Kidney (tissue), 14 donors: Measurements from ENCODE around the gene MFNG. TPM values are rescaled to one million over a fixed set of nuclear protein-coding genes. Genes with fewer than 3 reads are reported as not detected.

Experiments
- DNase-seq, 5 donors: peaks; one replicate each; pipeline ENCODE4 v3.0.0-alpha.2; 2013 to 2020
- FAIRE-seq: peaks from 2 replicates; lab custom pipeline; 2012; peaks lifted over from hg19 to GRCh38; lab: Jason Lieb, UNC
- H3K27ac ChIP-seq, 2 donors: one replicate each; pipeline ENCODE4 v1.7.0; 2013; ENCODE audit warnings: low read depth in 2 of 2, low read length in 2 of 2, inconsistent platforms in 1 of 2
- H3K27me3 ChIP-seq: one replicate; pipeline ENCODE4 v1.7.1; 2013; ENCODE audit warnings: low read length, inconsistent platforms; ENCODE audit not compliant: control insufficient read depth, insufficient read depth
- H3K36me3 ChIP-seq, 3 donors: one replicate each; pipeline versions ENCODE4 v1.7.0 to v1.7.1; 2013; ENCODE audit warnings: low read length in 3 of 3, control low read depth in 1 of 3, inconsistent platforms in 1 of 3; ENCODE audit not compliant: insufficient read depth in 3 of 3, control insufficient read depth in 2 of 3
- H3K4me1 ChIP-seq, 3 donors: one replicate each; pipeline versions ENCODE4 v1.7.0 to v1.7.1; 2013; ENCODE audit warnings: low read length in 3 of 3, inconsistent platforms in 1 of 3, low read depth in 1 of 3; ENCODE audit not compliant: control insufficient read depth in 2 of 3, insufficient read depth in 2 of 3
- H3K4me3 ChIP-seq, 3 donors: one replicate each; pipeline versions ENCODE4 v1.7.0 to v1.8.1; 2013; ENCODE audit warnings: low read length in 3 of 3, control low read depth in 1 of 3, inconsistent platforms in 1 of 3
- H3K9ac ChIP-seq, 3 donors: one replicate each; pipeline versions ENCODE4 v1.7.0 to v1.7.1; 2013; ENCODE audit warnings: low read length in 3 of 3, control low read depth in 1 of 3, inconsistent platforms in 1 of 3
- H3K9me3 ChIP-seq, 3 donors: one replicate each; pipeline versions ENCODE4 v1.7.0 to v1.7.1; 2013; ENCODE audit warnings: low read length in 3 of 3, control low read depth in 1 of 3, inconsistent platforms in 1 of 3; ENCODE audit not compliant: control insufficient read depth in 2 of 3, insufficient read depth in 1 of 3
- CTCF ChIP-seq: IDR thresholded peaks from 3 replicates; pipeline ENCODE4 v1.5.1; 2012; ENCODE audit warnings: mild to moderate bottlenecking, moderate library complexity, borderline replicate concordance; ENCODE audit not compliant: insufficient read depth; ENCODE audit errors: extremely low read depth
- intact Hi-C: fragments of 100-400 bp; cut with DNase I; formaldehyde crosslinking; loops from one replicate; pipeline ENCODE4 v1.11.1; 2022
- polyA plus RNA-seq: library from polyadenylated mRNA; stranded (reverse); fragments of 350-450 nt; fragmentation: Illumina TruSeq; extraction: RNeasy Lipid Tissue Mini Kit (QIAGEN cat#74804); gene quantifications from one replicate; pipeline ENCODE4 v1.2.3, GENCODE V29; 2014; ENCODE audit warnings: low read depth, low replicate concordance; ENCODE audit not compliant: insufficient read depth
- total RNA-seq: library from RNA; stranded (reverse); fragmentation: NEBNext Ultra II Directional; extraction: Animal tissue kit (Norgen Biotek cat#: 25700); gene quantifications from one replicate; pipeline ENCODE4 v1.2.1, GENCODE V29; 2021
- donor health status: control.
- donor health status: control.
- donor health status: control.
- donor health status: control.
- donor health status: control.
- donor health status: DM: yes; HTN: yes; CAD: no.
- donor health status: Normal renal cell carcinoma (clear cell type).

Gene MFNG
- total and polyA plus RNA-seq, 2 donors from 2014 or later = 9.1 to 31.1 TPM

- Histone ChIP-seq H3K27ac (no peak overlapping the region), H3K4me1 (peaks cover 0 to 4% (median 0%) of the 10 kb centered on the region in 3 donors), H3K9ac (no peak overlapping the region), H3K9me3 (no peaks in the 10 kb centered on the region), H3K36me3 (no peaks in the 10 kb centered on the region), H3K4me3 (no peak overlapping the region), H3K27me3 (peaks cover 3% of the 10 kb centered on the region)
- DNase-seq (peak in 1 of 5 donors; percentile 34), FAIRE-seq (no peak)
- intact Hi-C loops = no loop called here
- TF ChIP-seq CTCF = no peak
Observed at GRCh38 chr22:37431366-37431765, 54.8 kb downstream of the MFNG start.

GRCh38 chr22:37430941-37431340 is 55.2 kb downstream of the MFNG start:
- intact Hi-C loops = no loop called here
- DNase-seq = no peak
- Histone ChIP-seq H3K9me3 (no peaks in the 10 kb centered on the region), H3K9ac (no peak overlapping the region), H3K27ac (no peak overlapping the region), H3K4me3 (no peak overlapping the region), H3K4me1 (peaks cover 0 to 4% (median 0%) of the 10 kb centered on the region in 3 donors), H3K27me3 (peaks cover 5% of the 10 kb centered on the region), H3K36me3 (no peaks in the 10 kb centered on the region)
- no peak for TF ChIP-seq CTCF
- FAIRE-seq = no peak

GRCh38 chr22:37428649-37429586 is 57.3 kb downstream of the MFNG start:
- peaks cover 0 to 4% (median 0%) of the 10 kb centered on the region in 3 donors for H3K4me1 ChIP-seq
- TF ChIP-seq CTCF = peak; percentile 31
- H3K4me3 ChIP-seq = no peak overlapping the region
- H3K27ac ChIP-seq = no peak overlapping the region
- H3K9me3 ChIP-seq = no peaks in the 10 kb centered on the region
- no peaks in the 10 kb centered on the region for H3K36me3 ChIP-seq
- intact Hi-C loops = no loop called here
- FAIRE-seq (no peak), DNase-seq (peak in 4 of 5 donors; percentile 76 to 90 (median 84))
- H3K27me3 ChIP-seq = peaks cover 6% of the 10 kb centered on the region
- no peak overlapping the region for H3K9ac ChIP-seq
